ENCODE measurements around the gene NLRP12.

DNA sequence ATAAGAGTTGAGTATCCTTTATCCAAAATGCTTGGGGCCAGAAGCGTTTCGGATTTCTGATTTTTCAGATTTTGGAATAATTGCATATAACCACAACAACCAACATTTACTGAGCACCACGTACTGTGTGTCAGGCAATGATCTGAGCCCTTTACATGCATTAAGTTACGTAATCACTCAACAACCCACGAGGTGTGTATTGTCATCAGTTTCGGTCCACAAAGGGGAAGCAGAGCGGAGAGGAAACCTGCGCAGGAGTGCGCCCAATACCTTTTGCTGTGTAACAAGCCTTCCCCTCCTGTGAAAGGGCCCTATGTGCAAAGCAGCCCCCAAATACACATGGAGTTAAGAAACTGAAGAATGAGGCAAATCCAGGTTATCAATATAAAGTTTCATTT is 20.7 kb upstream of the NLRP12 start:
- TF ChIP-seq, protein P1, sequence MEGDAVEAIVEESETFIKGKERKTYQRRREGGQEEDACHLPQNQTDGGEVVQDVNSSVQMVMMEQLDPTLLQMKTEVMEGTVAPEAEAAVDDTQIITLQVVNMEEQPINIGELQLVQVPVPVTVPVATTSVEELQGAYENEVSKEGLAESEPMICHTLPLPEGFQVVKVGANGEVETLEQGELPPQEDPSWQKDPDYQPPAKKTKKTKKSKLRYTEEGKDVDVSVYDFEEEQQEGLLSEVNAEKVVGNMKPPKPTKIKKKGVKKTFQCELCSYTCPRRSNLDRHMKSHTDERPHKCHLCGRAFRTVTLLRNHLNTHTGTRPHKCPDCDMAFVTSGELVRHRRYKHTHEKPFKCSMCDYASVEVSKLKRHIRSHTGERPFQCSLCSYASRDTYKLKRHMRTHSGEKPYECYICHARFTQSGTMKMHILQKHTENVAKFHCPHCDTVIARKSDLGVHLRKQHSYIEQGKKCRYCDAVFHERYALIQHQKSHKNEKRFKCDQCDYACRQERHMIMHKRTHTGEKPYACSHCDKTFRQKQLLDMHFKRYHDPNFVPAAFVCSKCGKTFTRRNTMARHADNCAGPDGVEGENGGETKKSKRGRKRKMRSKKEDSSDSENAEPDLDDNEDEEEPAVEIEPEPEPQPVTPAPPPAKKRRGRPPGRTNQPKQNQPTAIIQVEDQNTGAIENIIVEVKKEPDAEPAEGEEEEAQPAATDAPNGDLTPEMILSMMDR (conservative IDR thresholded peaks at IDR 0.05; ENCODE audit: low read depth in 2 of 2) = no peak
- no peak for TF ChIP-seq EZH2 (IDR thresholded peaks at IDR 0.05; ENCODE audit: low read depth, unreplicated experiment)

All from GM23338 (cell line).